Inflammatory macrophage treated with lipopolysaccharide for 4 hours (primary cell): ENCODE results near the gene FADS6.

Source experiments
- DNase-seq: peaks from one replicate; pipeline ENCODE4 v3.0.0-alpha.2; 2020

The FADS6 gene, protein sequence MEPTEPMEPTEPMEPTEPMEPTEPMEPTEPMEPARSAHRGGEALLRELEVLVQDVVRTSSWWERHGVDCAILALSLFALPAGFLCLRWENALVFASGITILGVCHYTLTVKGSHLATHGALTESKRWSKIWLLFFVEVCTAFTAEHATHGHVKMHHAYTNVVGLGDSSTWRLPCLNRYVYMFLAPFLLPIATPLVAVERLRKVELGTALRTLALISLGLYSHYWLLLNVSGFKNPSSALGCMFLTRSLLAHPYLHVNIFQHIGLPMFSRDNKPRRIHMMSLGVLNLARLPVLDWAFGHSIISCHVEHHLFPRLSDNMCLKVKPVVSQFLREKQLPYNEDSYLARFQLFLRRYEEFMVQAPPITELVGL

GRCh38 chr17:74892974-74893911 is at the start of gene FADS6:
Gene FADS6, minus strand, starts transcription at chr17:74893633. Its CDS starts 38 bp downstream, at chr17:74893595.
- no peak for DNase-seq

- no peak for DNase-seq
These were observed 47.8 kb upstream of the FADS6 start for GRCh38 chr17:74941128-74941725.

DNA sequence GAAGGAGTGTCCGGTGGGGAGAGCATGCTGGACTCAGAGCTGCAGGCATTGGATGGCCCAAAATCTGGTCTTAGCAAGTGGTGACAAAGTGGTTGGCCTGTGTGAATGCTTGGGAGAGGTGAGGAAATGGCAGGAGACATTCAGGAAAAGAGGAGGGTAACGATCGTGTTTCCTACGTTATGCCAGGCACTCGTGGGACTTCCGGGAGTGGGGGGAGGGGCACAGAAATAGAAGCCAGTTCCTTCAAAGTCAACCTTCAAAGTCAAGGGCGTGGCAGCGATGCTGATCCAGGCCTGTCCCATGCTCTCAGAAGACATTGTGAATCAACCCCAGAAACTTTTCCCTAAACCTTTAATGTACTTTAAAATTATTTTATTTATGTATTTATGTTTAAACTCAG is 46.1 kb upstream of the FADS6 start:
- no peak for DNase-seq

GRCh38 chr17:74938194-74938950 is 44.9 kb upstream of the FADS6 start:
- DNase-seq = no peak

GRCh38 chr17:74937064-74938051 is 43.9 kb upstream of the FADS6 start:
- DNase-seq = no peak

DNA sequence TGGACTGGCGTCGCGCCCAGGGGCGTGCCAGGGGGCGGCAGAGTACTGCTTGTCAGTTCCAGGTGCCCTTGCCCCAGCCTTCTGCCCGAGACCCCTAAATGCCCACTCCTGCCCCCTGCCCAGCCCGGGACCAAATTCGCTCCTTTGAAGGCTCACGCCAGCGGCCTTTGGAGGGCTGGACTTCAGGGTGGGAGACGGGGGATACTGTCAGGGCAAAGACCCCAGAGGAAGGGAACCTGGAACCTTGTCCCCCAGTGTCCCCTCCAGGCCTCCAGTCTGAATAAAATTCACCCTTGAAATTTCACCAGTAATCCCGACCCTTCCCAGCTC is 43.0 kb upstream of the FADS6 start:
- DNase-seq = no peak

GRCh38 chr17:74935585-74936469 is 42.4 kb upstream of the FADS6 start, which contains the start of gene OTOP3:
Gene OTOP3, plus strand, starts transcription at chr17:74935898. Its CDS starts 24 bp downstream, at chr17:74935922.
- DNase-seq = no peak

DNA sequence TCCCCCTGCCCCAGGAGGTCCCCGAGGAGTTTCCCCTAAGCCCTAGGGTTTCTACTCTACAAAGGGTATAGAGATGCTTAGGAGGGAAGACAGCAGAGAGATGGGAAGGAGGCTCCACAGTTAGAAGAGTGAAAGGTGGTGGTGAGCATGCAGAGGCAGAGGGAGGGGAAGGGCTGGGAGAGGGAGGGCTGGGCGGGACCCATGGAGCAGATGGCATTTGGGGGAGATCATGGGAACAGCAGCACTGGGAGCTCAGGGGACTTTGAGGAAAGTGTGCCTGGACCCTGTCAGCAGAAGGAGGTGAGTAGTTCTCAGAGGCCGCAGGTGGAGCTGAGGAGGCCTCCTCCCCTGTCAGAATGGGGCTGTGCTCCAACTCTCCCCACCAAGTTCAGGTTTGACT is 41.6 kb upstream of the FADS6 start:
- no peak for DNase-seq

- DNase-seq = no peak
These were observed 37.2 kb upstream of the FADS6 start for GRCh38 chr17:74930535-74931036.

GRCh38 chr17:74928786-74929185 is 35.4 kb upstream of the FADS6 start:
- no peak for DNase-seq

DNA sequence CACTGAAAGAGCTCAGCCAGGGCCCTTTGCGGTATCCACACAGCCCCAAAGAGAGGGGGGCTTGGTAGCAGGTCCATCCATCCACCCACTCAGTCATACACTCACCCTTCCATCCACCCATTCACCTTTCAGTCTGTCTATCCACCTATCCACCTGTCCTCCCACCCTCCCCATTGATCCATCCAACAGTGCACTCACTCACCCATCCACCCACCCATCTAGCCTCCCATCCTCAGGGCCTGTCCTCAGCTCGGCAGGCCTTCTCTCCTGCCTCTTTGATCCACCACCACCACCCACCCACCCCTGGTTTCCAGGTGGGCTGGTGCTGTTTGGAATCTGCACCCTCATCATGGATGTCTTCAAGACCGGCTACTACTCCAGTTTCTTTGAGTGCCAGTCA is 31.8 kb upstream of the FADS6 start:
- DNase-seq = no peak

DNA sequence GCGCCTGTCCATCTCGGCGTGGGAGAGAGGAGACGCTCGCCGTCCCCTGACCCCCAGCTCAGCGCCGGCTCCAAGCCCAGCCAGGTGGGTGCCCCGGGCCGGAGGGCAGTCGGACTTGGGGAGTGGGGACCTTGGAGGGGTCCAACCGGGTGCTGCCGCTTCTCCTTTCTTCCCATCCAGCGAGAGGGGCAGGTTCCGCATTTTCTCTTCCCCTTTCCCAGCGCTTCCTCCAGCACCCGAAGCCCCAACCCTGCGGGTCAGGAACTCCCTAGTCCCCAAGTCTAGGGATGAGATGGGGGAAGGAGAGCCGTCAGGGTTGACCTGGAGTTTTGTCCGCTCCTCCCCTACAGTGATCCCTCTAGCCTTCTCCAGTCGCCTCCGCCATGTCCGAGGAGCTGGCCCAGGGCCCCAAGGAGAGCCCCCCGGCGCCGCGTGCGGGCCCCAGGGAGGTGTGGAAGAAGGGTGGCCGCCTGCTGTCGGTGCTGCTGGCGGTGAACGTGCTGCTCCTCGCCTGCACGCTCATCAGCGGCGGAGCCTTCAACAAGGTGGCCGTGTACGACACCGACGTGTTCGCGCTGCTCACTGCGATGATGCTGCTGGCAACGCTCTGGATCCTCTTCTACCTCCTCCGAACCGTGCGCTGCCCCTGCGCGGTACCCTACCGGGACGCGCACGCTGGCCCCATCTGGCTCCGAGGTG is 31.0 kb upstream of the FADS6 start, which contains the start of gene OTOP2:
TSS of gene OTOP2 (plus strand) at position 24 of the 699 bp plus-strand sequence. CDS start at position 384, 360 bp downstream.
- DNase-seq = peak; percentile 52

DNA sequence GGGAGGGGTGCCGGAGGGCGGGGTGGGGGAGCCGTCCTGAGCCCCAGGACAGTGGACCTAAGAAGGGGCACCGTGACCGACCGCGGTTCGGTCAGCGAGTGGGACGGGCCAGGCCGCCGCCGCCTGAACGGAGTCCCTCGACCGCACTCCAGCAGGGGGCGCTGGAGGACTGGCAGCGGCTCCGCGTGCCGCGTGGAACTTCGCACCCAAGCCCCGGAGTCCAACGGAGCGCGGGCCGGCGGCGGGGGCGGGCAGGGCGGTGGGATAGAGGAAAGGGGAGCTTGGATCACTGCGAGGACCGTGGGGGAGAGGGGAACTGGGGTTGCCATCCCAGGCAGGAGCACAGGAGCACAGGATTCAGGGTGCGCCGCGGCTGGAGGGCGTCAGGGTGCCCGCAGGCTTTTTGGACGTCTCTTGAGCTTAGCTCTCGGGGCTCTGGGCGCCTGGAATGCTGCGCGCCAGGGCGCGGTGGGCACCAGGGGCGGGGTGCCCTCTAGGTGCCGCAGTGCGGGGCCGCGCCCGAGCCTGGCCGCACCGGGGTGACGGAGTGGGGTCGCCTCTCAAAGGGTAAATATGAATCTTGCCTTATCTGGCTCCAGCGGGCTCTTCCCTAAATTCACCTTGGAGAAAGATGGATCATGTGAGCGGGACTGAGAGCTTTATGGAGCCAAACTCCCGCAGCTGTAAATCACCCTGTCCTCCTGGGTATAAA is 30.3 kb upstream of the FADS6 start:
- DNase-seq = peak; percentile 62

- no peak for DNase-seq
These were observed 29.5 kb upstream of the FADS6 start, which contains the start of gene USH1G for GRCh38 chr17:74922694-74923537. Gene USH1G, minus strand, starts transcription at chr17:74923255. Its CDS starts 182 bp downstream, at chr17:74923073.

DNA sequence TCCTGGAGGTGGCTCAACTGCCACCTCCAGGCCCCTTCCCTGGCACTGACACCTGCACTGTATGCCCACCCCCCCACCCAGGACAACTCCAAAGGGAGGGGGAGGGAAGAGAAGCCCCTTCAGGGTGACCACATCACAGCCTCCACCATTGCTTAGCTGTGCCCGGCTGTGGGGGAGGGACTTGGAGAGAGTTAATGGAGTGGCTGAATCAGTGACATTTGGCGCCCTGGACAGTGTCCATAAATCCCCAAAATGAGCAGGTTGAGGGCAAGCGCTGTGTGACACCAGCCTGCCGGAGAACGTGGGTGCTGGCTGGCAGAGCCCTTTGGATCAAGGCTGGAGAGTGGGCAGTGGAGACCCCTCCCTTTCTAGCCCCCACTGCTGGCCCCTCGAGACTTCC is 28.7 kb upstream of the FADS6 start:
- DNase-seq = no peak

GRCh38 chr17:74921769-74922168 is 28.3 kb upstream of the FADS6 start:
- DNase-seq = no peak

DNA sequence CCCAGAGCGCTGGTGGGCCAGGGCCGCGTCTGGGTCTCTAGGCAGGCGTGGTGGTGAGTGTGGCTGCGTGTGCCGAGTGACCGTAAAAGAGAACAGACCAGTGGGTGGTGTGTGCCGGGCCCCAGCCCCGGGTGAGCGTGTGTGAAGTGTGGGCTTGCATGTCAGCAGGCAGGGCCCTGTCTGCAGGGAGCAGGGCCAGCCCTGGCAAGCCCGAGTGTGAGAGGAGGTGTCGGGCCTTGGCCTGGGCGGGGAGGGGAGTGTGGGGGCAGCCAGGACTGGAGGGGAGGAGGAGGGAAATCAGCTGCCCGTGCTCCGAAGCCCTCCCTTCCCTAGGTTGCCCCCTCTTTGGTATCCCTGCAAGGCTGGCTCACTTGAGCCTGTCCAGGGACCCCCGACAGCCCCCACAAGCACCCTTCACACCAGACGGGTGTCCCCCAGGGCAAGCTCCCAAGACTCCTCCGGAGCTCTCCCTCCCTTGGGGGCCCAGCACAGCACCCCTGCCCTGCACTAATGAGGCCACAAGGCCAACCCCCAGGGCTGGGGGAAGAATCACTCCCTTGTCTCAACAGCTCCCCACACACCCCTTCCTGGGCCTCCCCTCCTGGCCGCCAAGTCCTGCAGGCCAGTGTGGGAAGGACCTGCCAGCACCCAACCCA is 27.7 kb upstream of the FADS6 start:
- no peak for DNase-seq
